Osteoblast (primary cell): ENCODE measurements around the gene CNFN. TPM values are rescaled to one million over a fixed set of nuclear protein-coding genes. Genes with fewer than 3 reads are reported as not detected.

Source experiments
- DNase-seq: peaks from one replicate; pipeline ENCODE4 v3.0.0; 2011; ENCODE audit warnings: low spot score, mixed read lengths; ENCODE audit not compliant: insufficient read length; ENCODE audit errors: missing footprints
- H2AFZ ChIP-seq: 2 replicates; pipeline ENCODE4 v1.6.0; 2011; ENCODE audit warnings: mild to moderate bottlenecking, low read length
- H3K27ac ChIP-seq: 2 replicates; pipeline ENCODE4 v1.5.1; 2011; ENCODE audit warnings: mild to moderate bottlenecking, low read depth, low read length, moderate library complexity
- H3K27me3 ChIP-seq: 2 replicates; pipeline ENCODE4 v1.6.0; 2012; ENCODE audit warnings: mild to moderate bottlenecking, control low read depth, inconsistent platforms, low read length, moderate library complexity; ENCODE audit not compliant: insufficient read depth
- H3K36me3 ChIP-seq: 2 replicates; pipeline ENCODE4 v1.5.1; 2011; ENCODE audit warnings: mild to moderate bottlenecking, low read length, control low read depth, moderate library complexity; ENCODE audit not compliant: insufficient read depth
- H3K4me1 ChIP-seq: 2 replicates; pipeline ENCODE4 v1.5.1; 2011; ENCODE audit warnings: mild to moderate bottlenecking, low read length, control low read depth, moderate library complexity; ENCODE audit not compliant: insufficient read depth
- H3K4me2 ChIP-seq: 2 replicates; pipeline ENCODE4 v1.6.0; 2011; ENCODE audit warnings: mild to moderate bottlenecking, low read length; ENCODE audit not compliant: insufficient read depth
- H3K4me3 ChIP-seq: fragments of 200-600 bp; sonication (generic); 3 replicates; pipeline ENCODE4 v1.5.1; 2012; ENCODE audit warnings: mild to moderate bottlenecking, low read length, inconsistent platforms; ENCODE audit not compliant: insufficient read depth
- H3K79me2 ChIP-seq: 2 replicates; pipeline ENCODE4 v1.6.0; 2012; ENCODE audit warnings: mild to moderate bottlenecking, low read length, control low read depth, inconsistent platforms; ENCODE audit not compliant: insufficient read depth
- H3K9me3 ChIP-seq: 2 replicates; pipeline ENCODE4 v1.5.1; 2011; ENCODE audit warnings: low read depth, low read length, control low read depth
- H4K20me1 ChIP-seq: 2 replicates; pipeline ENCODE4 v1.6.0; 2012; ENCODE audit warnings: mild to moderate bottlenecking, low read length, control low read depth; ENCODE audit not compliant: insufficient read depth
- CTCF ChIP-seq: IDR thresholded peaks from 2 replicates; pipeline ENCODE4 v1.5.1; 2011; ENCODE audit warnings: mild to moderate bottlenecking, low read depth, low read length, moderate library complexity; ENCODE audit errors: extremely low read depth
- total RNA-seq: library from RNA; depleted of rRNA; stranded (reverse); fragments of >200 nt; gene quantifications from 2 replicates; pipeline ENCODE4 v1.2.3, GENCODE V29; 2012

Gene CNFN
- total RNA-seq, 1 donor, result not detected

- H3K4me3 ChIP-seq, result no peak overlapping the region
- H3K9me3 ChIP-seq, result no peaks in the 10 kb centered on the region
- H3K4me2 ChIP-seq, result no peak overlapping the region
- no peak overlapping the region for H3K27ac ChIP-seq
- H3K36me3 ChIP-seq, result peaks cover 9% of the 10 kb centered on the region
- DNase-seq, result peak; percentile 69
- no peaks in the 10 kb centered on the region for H3K27me3 ChIP-seq
- H4K20me1 ChIP-seq, result no peaks in the 10 kb centered on the region
- H3K79me2 ChIP-seq, result no peaks in the 10 kb centered on the region
- no peak overlapping the region for H2AFZ ChIP-seq
- TF ChIP-seq CTCF, result no peak
- no peaks in the 10 kb centered on the region for H3K4me1 ChIP-seq
These were observed 26.3 kb downstream of the CNFN start for GRCh38 chr19:42363614-42364346.

- Histone ChIP-seq H3K36me3 (peaks cover 9% of the 10 kb centered on the region), H3K4me2 (no peak overlapping the region), H3K27ac (no peak overlapping the region), H3K27me3 (no peaks in the 10 kb centered on the region), H2AFZ (no peak overlapping the region), H3K79me2 (no peaks in the 10 kb centered on the region), H3K4me1 (no peaks in the 10 kb centered on the region), H3K4me3 (no peak overlapping the region), H3K9me3 (no peaks in the 10 kb centered on the region), H4K20me1 (no peaks in the 10 kb centered on the region)
- DNase-seq, result peak; percentile 65
- no peak for TF ChIP-seq CTCF
These were observed 27.1 kb downstream of the CNFN start for GRCh38 chr19:42362891-42363440.

- Histone ChIP-seq H3K4me2 (no peak overlapping the region), H3K79me2 (no peaks in the 10 kb centered on the region), H4K20me1 (no peaks in the 10 kb centered on the region), H2AFZ (no peak overlapping the region), H3K4me1 (no peaks in the 10 kb centered on the region), H3K9me3 (no peaks in the 10 kb centered on the region), H3K27ac (no peak overlapping the region), H3K4me3 (no peak overlapping the region), H3K27me3 (no peaks in the 10 kb centered on the region), H3K36me3 (peaks cover 9% of the 10 kb centered on the region)
- DNase-seq, result peak; percentile 42
- no peak for TF ChIP-seq CTCF
These were observed 27.8 kb downstream of the CNFN start for GRCh38 chr19:42362342-42362741.

- no peak for TF ChIP-seq CTCF
- Histone ChIP-seq H3K9me3 (no peaks in the 10 kb centered on the region), H3K27me3 (no peaks in the 10 kb centered on the region)
These were observed 28.6 kb downstream of the CNFN start for GRCh38 chr19:42361545-42361910.

More at GRCh38 chr19:42361545-42361910, 28.6 kb downstream of the CNFN start:
- Histone ChIP-seq H2AFZ (no peak overlapping the region), H3K4me3 (no peak overlapping the region), H3K4me2 (no peak overlapping the region), H4K20me1 (no peaks in the 10 kb centered on the region), H3K27ac (no peak overlapping the region), H3K36me3 (peaks cover 9% of the 10 kb centered on the region), H3K79me2 (no peaks in the 10 kb centered on the region), H3K4me1 (no peaks in the 10 kb centered on the region)
- DNase-seq, result no peak
